Breast epithelium (tissue), 4 donors: Measurements from ENCODE around the gene FOXL1. TPM values are rescaled to one million over a fixed set of nuclear protein-coding genes. Genes with fewer than 3 reads are reported as not detected.
A peak's percentile ranks its signal among the peaks of the same experiment; 100 is the strongest.

Source experiments
- DNase-seq, 2 donors: peaks; one replicate each; pipeline ENCODE4 v3.0.0-alpha.2; 2019; ENCODE audit warnings: low spot score in 2 of 2
- H3K27ac ChIP-seq, 2 donors: fragments of 200-600 bp; sonication (generic) in 1 of 2; one replicate each; pipeline ENCODE4 v1.5.1; 2016 to 2019; ENCODE audit warnings: mild to moderate bottlenecking in 1 of 2
- H3K27me3 ChIP-seq, 2 donors: fragments of 200-600 bp; sonication (generic) in 1 of 2; one replicate each; pipeline versions ENCODE4 v1.5.1 to v1.6.0; 2017 to 2019; ENCODE audit warnings: control low read depth in 1 of 2, mild to moderate bottlenecking in 1 of 2
- H3K36me3 ChIP-seq: fragments of 200-600 bp; one replicate; pipeline ENCODE4 v1.5.1; 2019
- H3K4me1 ChIP-seq, 2 donors: fragments of 200-600 bp; sonication (generic); one replicate each; pipeline ENCODE4 v1.5.1; 2016 to 2019; ENCODE audit warnings: control low read depth in 1 of 2
- H3K4me3 ChIP-seq, 3 donors: fragments of 200-600 bp; sonication (generic); 1 replicate in 2 of 3; 2 replicates in 1 of 3; pipeline ENCODE4 v1.5.1; 2016 to 2019; ENCODE audit warnings: mild to moderate bottlenecking in 3 of 3, moderate library complexity in 2 of 3
- H3K9me3 ChIP-seq, 2 donors: fragments of 200-600 bp; sonication (generic) in 1 of 2; one replicate each; pipeline ENCODE4 v1.5.1; 2016 to 2019; ENCODE audit warnings: control low read depth in 1 of 2
- CTCF ChIP-seq, 3 donors: fragments of 450-650 bp; IDR thresholded peaks; one replicate each; pipeline ENCODE4 v1.5.1; 2016 to 2017; ENCODE audit warnings: antibody characterized with exemption in 3 of 3, mild to moderate bottlenecking in 3 of 3, moderate library complexity in 3 of 3
- POLR2A ChIP-seq: fragments of 450-650 bp; IDR thresholded peaks from one replicate; pipeline ENCODE4 v1.6.1; 2016; ENCODE audit warnings: antibody characterized with exemption, mild to moderate bottlenecking, moderate library complexity
- POLR2AphosphoS5 ChIP-seq, 3 donors: sonication (generic); formaldehyde crosslinking; IDR thresholded peaks; one replicate each; pipeline ENCODE4 v1.6.1; 2017; ENCODE audit warnings: antibody characterized with exemption in 3 of 3
- intact Hi-C: fragments of 100-400 bp; cut with DNase I; formaldehyde crosslinking; loops from one replicate; pipeline ENCODE4 v1.15.1; 2023; ENCODE audit warnings: low total_unique reads
- total RNA-seq, 3 donors: library from RNA; depleted of rRNA; stranded (reverse); fragments of >200 nt; gene quantifications; one replicate each; pipeline ENCODE4 v1.1.0, GENCODE V29; 2016

FOXL1 gene
- total RNA-seq, 3 donors from 2014 or later: 0.16 to 1.5 (median 0.98) TPM

GRCh38 chr16:86565644-86566511, 12.5 kb upstream of the FOXL1 start:
- TF ChIP-seq CTCF (IDR thresholded peaks at IDR 0.05) (no peak), POLR2AphosphoS5 (IDR thresholded peaks at IDR 0.05) (no peak), POLR2A (no peak)
- no peaks in the 10 kb centered on the region for H3K9me3 ChIP-seq
- peaks cover 3 to 72% of the 10 kb centered on the region in 2 donors for H3K27me3 ChIP-seq
- H3K4me3 ChIP-seq: peak overlapping the region; percentile 40 to 68 (median 47)
- intact Hi-C loops: loop anchor here (10.0 kb wide), 1 partner anchor 509 kb away; no protein-coding TSS in a partner anchor
- no peaks in the 10 kb centered on the region for H3K36me3 ChIP-seq
- no peaks in the 10 kb centered on the region for H3K4me1 ChIP-seq
- no peak overlapping the region for H3K27ac ChIP-seq
- no peak for DNase-seq

- TF ChIP-seq POLR2A (no peak), POLR2AphosphoS5 (IDR thresholded peaks at IDR 0.05) (no peak), CTCF (IDR thresholded peaks at IDR 0.05) (no peak)
- Histone ChIP-seq H3K27me3 (peaks cover 3 to 72% of the 10 kb centered on the region in 2 donors), H3K4me3 (peak within 1 kb of the TSS; percentile 40 to 68 (median 47)), H3K27ac (peak within 1 kb of the TSS; percentile 13 to 57), H3K9me3 (no peaks in the 10 kb centered on the region), H3K36me3 (no peaks in the 10 kb centered on the region), H3K4me1 (no peaks in the 10 kb centered on the region)
- peak in 1 of 2 donors; percentile 73 for DNase-seq
- intact Hi-C loops: loop anchor here (10.0 kb wide), 1 partner anchor 508 kb away; no protein-coding TSS in a partner anchor
These were observed 11.8 kb upstream of the FOXL1 start, which contains the start of gene FOXC2 for GRCh38 chr16:86566601-86566965. FOXC2 (plus strand) TSS chr16:86566829; CDS start chr16:86567336, 507 bp downstream.

- no peak for DNase-seq
These were observed 11.2 kb upstream of the FOXL1 start for GRCh38 chr16:86566966-86567700.

GRCh38 chr16:86567701-86568581, 10.4 kb upstream of the FOXL1 start:
- no peaks in the 10 kb centered on the region for H3K36me3 ChIP-seq
- intact Hi-C loops: loop anchor here (1.0 to 10.0 kb wide), 2 partner anchors 25 to 507 kb away; no protein-coding TSS in a partner anchor
- no peaks in the 10 kb centered on the region for H3K9me3 ChIP-seq
- DNase-seq: no peak
- H3K4me3 ChIP-seq: peak overlapping the region; percentile 40 to 68 (median 47)
- no peak for TF ChIP-seq POLR2A
- no peak for TF ChIP-seq POLR2AphosphoS5 (IDR thresholded peaks at IDR 0.05)
- no peak for TF ChIP-seq CTCF (IDR thresholded peaks at IDR 0.05)
- peak overlapping the region; percentile 13 to 57 for H3K27ac ChIP-seq
- H3K4me1 ChIP-seq: no peaks in the 10 kb centered on the region
- peaks cover 3 to 86% of the 10 kb centered on the region in 2 donors for H3K27me3 ChIP-seq

More at GRCh38 chr16:86566966-86567700, 11.2 kb upstream of the FOXL1 start:
- Histone ChIP-seq H3K4me3 (peak overlapping the region; percentile 40 to 68 (median 47)), H3K27me3 (peaks cover 3 to 78% of the 10 kb centered on the region in 2 donors), H3K27ac (peak overlapping the region; percentile 13 to 57), H3K36me3 (no peaks in the 10 kb centered on the region), H3K4me1 (no peaks in the 10 kb centered on the region), H3K9me3 (no peaks in the 10 kb centered on the region)
- TF ChIP-seq POLR2A (no peak), CTCF (IDR thresholded peaks at IDR 0.05) (no peak), POLR2AphosphoS5 (IDR thresholded peaks at IDR 0.05) (no peak)
- intact Hi-C loops: loop anchor here (10.0 kb wide), 1 partner anchor 508 kb away; no protein-coding TSS in a partner anchor
